DMS 273 treated with DMSO at 0.1 percent for 48 hours (cell line): ENCODE data around the gene DKK3.

Source experiments
- DNase-seq: peaks from one replicate; lab custom pipeline; 2025; lab: John Stamatoyannopoulos, UW

DKK3 gene

GRCh38 chr11:11937957-11938356 is 70.5 kb downstream of the DKK3 start:
- no peak for DNase-seq

- DNase-seq, result no peak
These were observed 71.0 kb downstream of the DKK3 start for GRCh38 chr11:11937433-11937832.

- DNase-seq, result no peak
These were observed 72.9 kb downstream of the DKK3 start for GRCh38 chr11:11935536-11935935.

DNA sequence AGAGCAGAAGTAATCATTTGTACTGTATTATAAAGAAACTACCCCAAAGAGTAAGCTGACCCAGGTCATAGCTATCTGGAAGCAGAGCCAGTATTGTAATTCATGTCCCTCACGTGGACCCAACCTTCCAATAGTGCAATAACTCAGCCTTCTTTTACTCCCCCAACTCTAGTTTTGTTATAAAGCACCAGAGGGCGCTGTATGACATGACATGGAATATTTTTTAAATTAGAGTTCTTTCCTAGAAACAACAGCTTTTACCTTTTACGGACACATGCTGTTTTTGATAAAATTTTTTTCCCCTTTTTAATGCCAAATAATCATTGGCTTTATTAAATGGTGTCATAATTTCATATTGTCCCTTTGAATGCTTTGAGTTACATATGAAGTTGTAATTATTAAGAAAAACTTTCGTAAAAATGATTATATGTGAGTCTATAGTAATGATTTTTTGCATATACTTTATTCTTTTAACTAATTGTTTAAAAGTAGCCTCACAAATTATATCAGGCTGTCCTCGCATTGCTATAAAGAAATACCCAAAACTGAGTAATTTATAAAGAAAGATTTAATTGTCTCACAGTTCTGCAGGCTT is 76.9 kb downstream of the DKK3 start:
- peak; percentile 38 for DNase-seq

DNA sequence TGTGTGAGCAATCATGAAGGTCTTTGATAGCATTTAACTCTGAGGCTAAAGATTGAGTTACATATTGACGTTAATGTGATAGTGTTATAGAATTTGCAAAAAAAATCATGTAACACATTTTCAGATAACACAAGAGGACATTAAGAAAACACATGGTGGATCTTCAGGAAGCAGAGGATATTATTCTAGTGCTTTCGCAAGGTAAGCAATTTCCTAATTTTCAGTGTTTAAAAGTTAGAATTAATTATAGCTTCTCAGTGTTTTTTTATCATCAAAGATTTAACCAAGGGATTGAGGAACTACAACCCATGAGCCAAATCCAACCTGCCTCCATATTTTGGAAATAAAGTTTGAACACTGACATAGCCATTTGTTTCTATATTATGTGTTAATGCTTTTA is 78.5 kb downstream of the DKK3 start:
- DNase-seq, result no peak

GRCh38 chr11:11923828-11924227 is 84.6 kb downstream of the DKK3 start:
- DNase-seq, result no peak

GRCh38 chr11:11916981-11917399 is 91.4 kb downstream of the DKK3 start:
- no peak for DNase-seq

- no peak for DNase-seq
These were observed 92.8 kb downstream of the DKK3 start for GRCh38 chr11:11915625-11916024.

DNA sequence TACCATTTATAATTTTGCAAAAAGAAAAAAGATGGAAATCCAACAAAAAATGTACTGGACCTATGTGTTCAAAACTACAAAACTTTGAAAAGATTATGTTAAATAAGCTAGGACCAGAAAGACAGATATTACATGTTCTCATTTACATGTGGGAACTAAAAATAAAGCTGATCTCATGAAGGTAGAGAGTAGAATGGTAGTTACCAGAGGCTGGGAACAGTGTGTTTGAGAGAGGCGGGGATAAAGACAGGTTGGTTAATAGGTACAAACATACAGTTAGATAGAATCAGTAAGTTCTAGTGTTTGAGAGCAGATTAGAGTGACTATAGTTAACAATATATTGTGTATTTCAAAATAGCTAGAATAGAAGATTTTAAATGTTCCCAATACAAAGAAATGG is 95.0 kb downstream of the DKK3 start:
- no peak for DNase-seq
